ENCODE measurements around the gene SPOCK1. TPM values are rescaled to one million over a fixed set of nuclear protein-coding genes. Genes with fewer than 3 reads are reported as not detected.

Gene SPOCK1
- polyA plus RNA-seq, 3 donors: 1.8 to 5.7 (median 2.1) TPM

DNA sequence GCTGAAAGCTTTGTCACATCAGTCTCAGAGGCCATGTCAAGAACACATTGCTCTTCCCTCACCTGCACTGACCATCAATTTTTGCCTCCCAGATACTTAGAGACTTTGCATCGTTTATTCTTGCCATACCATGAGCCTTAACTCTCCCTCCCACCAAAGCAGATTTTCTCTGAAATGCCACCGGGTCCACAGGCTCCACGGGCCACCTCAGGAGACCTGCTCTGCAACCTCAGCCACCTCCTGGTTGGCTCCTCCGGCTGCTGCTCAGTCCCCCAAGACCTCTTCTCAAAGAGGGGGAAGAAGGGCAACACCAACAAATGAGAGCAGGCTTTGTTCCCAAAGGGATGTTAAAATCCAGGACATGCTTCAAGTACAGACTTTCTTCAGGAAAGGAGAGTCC is 400.5 kb downstream of the SPOCK1 start:
- no peaks in the 10 kb centered on the region for H3K4me1 Mint-ChIP-seq
- Histone ChIP-seq H3K79me2 (ENCODE audit: insufficient read depth, low read length) (no peaks in the 10 kb centered on the region), H3K9me3 (replicated peaks in 1 of 2; ENCODE audit: control insufficient read depth in 1 of 2, insufficient read depth in 1 of 2, low read length in 2 of 2) (no peaks in the 10 kb centered on the region), H3K27me3 (ENCODE audit: control insufficient read depth in 2 of 2, insufficient read depth in 2 of 2, low read length in 2 of 2) (no peaks in the 10 kb centered on the region), H4K20me1 (ENCODE audit: insufficient read depth, low read length) (no peaks in the 10 kb centered on the region), H3K27ac (ENCODE audit: low read depth in 1 of 2, low read length in 2 of 2) (no peak overlapping the region), H3K36me3 (replicated peaks in 1 of 2; ENCODE audit: control insufficient read depth in 1 of 2, insufficient read depth in 2 of 2, low read length in 2 of 2) (no peaks in the 10 kb centered on the region), H3K9ac (ENCODE audit: insufficient read depth, low read length, poor library complexity, severe bottlenecking) (no peak overlapping the region), H3K4me1 (ENCODE audit: control insufficient read depth in 1 of 2, insufficient read depth in 2 of 2, low read length in 2 of 2) (no peaks in the 10 kb centered on the region), H3K4me2 (replicated peaks; ENCODE audit: extremely low read depth, low read length, poor library complexity, severe bottlenecking) (no peak overlapping the region), H2AFZ (ENCODE audit: insufficient read depth, low read depth, low read length, poor library complexity, severe bottlenecking) (no peak overlapping the region), H3K4me3 (replicated peaks in 1 of 3; ENCODE audit: low read depth in 2 of 3, low read length in 3 of 3) (no peak overlapping the region)
- intact Hi-C loops (cut with micrococcal nuclease): no loop called here
- no peak overlapping the region for H3K4me3 Mint-ChIP-seq
- WGBS (ENCODE audit: insufficient coverage): 86% methylated on average over 4 of the region's 4 CpGs
- TF ChIP-seq, protein P1, sequence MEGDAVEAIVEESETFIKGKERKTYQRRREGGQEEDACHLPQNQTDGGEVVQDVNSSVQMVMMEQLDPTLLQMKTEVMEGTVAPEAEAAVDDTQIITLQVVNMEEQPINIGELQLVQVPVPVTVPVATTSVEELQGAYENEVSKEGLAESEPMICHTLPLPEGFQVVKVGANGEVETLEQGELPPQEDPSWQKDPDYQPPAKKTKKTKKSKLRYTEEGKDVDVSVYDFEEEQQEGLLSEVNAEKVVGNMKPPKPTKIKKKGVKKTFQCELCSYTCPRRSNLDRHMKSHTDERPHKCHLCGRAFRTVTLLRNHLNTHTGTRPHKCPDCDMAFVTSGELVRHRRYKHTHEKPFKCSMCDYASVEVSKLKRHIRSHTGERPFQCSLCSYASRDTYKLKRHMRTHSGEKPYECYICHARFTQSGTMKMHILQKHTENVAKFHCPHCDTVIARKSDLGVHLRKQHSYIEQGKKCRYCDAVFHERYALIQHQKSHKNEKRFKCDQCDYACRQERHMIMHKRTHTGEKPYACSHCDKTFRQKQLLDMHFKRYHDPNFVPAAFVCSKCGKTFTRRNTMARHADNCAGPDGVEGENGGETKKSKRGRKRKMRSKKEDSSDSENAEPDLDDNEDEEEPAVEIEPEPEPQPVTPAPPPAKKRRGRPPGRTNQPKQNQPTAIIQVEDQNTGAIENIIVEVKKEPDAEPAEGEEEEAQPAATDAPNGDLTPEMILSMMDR (IDR thresholded peaks at IDR 0.05): no peak
- no peak overlapping the region for H3K27ac Mint-ChIP-seq
- H3K27me3 Mint-ChIP-seq (ENCODE audit: low read depth in 3 of 3): peaks cover 0 to 3% (median 1%) of the 10 kb centered on the region in 3 donors
- H3K36me3 Mint-ChIP-seq: no peaks in the 10 kb centered on the region
- no peak for DNase-seq
- H3K9me3 Mint-ChIP-seq: peaks cover 0 to 6% (median 0%) of the 10 kb centered on the region in 7 donors

DNA sequence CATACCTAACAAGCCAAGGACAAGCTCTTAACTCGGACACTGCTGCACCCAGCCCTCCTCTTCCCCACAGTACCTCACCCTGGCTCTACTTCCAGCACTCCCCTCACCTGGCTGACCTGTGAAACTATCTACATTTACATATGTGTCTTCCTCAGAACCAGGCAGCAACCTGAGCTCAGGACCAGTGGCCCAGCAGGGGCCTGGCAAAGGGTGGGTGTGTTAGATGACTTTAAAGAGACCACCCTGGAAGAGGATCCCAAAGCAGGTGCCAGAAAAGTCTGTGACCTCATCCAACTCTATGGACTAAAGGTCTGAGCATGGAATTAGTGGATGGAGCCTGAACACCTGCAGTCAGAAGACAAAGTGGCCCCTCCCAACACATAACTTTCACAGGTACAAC is 400.9 kb downstream of the SPOCK1 start:
- Mint-ChIP-seq H3K9me3 (peaks cover 0 to 6% (median 0%) of the 10 kb centered on the region in 7 donors), H3K36me3 (no peaks in the 10 kb centered on the region), H3K27ac (no peak overlapping the region), H3K4me1 (no peaks in the 10 kb centered on the region), H3K27me3 (ENCODE audit: low read depth in 3 of 3) (peaks cover 0 to 3% (median 1%) of the 10 kb centered on the region in 3 donors), H3K4me3 (no peak overlapping the region)
- H3K79me2 ChIP-seq (ENCODE audit: insufficient read depth, low read length): no peaks in the 10 kb centered on the region
- H3K4me1 ChIP-seq (ENCODE audit: control insufficient read depth in 1 of 2, insufficient read depth in 2 of 2, low read length in 2 of 2): no peaks in the 10 kb centered on the region
- no peaks in the 10 kb centered on the region for H3K36me3 ChIP-seq (replicated peaks in 1 of 2; ENCODE audit: control insufficient read depth in 1 of 2, insufficient read depth in 2 of 2, low read length in 2 of 2)
- no peak overlapping the region for H3K4me3 ChIP-seq (replicated peaks in 1 of 3; ENCODE audit: low read depth in 2 of 3, low read length in 3 of 3)
- no peak overlapping the region for H3K27ac ChIP-seq (ENCODE audit: low read depth in 1 of 2, low read length in 2 of 2)
- H3K4me2 ChIP-seq (replicated peaks; ENCODE audit: extremely low read depth, low read length, poor library complexity, severe bottlenecking): no peak overlapping the region
- intact Hi-C loops (cut with micrococcal nuclease): no loop called here
- WGBS (ENCODE audit: insufficient coverage): 100% methylated on average over 1 of the region's 1 CpG
- H3K27me3 ChIP-seq (ENCODE audit: control insufficient read depth in 2 of 2, insufficient read depth in 2 of 2, low read length in 2 of 2): no peaks in the 10 kb centered on the region
- no peak for DNase-seq
- no peak overlapping the region for H3K9ac ChIP-seq (ENCODE audit: insufficient read depth, low read length, poor library complexity, severe bottlenecking)
- no peaks in the 10 kb centered on the region for H3K9me3 ChIP-seq (replicated peaks in 1 of 2; ENCODE audit: control insufficient read depth in 1 of 2, insufficient read depth in 1 of 2, low read length in 2 of 2)
- no peak overlapping the region for H2AFZ ChIP-seq (ENCODE audit: insufficient read depth, low read depth, low read length, poor library complexity, severe bottlenecking)
- no peaks in the 10 kb centered on the region for H4K20me1 ChIP-seq (ENCODE audit: insufficient read depth, low read length)
- TF ChIP-seq, protein P1 (IDR thresholded peaks at IDR 0.05): no peak
